SK-N-SH treated with all-trans-retinoic acid at 6 μM for 48 hours (cell line): Measurements from ENCODE around the gene GCLM.

ENCODE experiments used
- CSRNP3 ChIP-seq: fragments of 250-450 bp; sonication (Bioruptor Pico); IDR thresholded peaks from 2 replicates; pipeline ENCODE4 v1.5.1; 2021; ENCODE audit warnings: mild to moderate bottlenecking, moderate library complexity
- RARB ChIP-seq: fragments of 250-450 bp; sonication (Bioruptor Pico); IDR thresholded peaks from 2 replicates; pipeline ENCODE4 v1.8.0; 2021; ENCODE audit warnings: mild to moderate bottlenecking, moderate library complexity
- TSHZ2 ChIP-seq: fragments of 250-450 bp; sonication (Bioruptor Pico); IDR thresholded peaks from 2 replicates; pipeline ENCODE4 v1.5.0; 2020; ENCODE audit warnings: mild to moderate bottlenecking, moderate library complexity

DNA sequence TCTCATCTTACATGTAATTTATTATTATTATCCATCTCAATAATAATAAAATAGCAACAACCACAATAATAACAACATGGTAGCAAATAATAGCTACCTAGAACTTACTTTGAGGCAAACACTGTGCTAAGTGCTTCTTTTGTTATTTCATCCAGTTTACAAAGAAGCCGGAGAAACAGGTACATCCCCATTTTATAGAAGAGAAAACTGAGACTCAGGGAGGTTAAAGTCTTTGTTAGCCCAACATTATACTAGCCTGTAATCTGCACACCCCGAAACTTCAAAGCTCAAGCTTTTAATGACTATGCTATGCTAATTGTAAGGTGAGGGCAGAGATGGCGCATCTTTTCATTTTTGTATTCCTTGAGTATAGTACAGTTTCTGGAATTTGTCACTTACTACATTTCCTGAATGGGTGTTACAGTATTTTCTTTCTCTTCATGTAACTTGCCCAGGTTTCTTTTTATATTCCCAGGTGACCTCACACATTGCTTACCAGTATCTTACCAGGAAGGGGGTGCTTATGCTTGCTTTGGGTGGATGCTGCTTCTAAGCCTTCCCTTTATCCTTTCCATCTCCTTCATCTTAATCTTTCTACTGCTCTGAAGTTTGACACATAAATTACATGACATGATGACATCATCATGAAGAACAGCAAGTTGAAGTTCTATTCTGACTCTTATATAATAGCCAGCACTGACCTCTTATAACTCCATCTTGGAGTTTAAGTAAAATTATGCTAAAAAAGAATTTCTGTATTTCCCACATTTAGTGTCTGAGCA lies 8.3 kb downstream of the GCLM start:
- no peak for TF ChIP-seq RARB (CRISPR knock-in tag)
- no peak for TF ChIP-seq CSRNP3 (CRISPR knock-in tag)
- no peak for TF ChIP-seq TSHZ2 (CRISPR knock-in tag)
